Measurements from ENCODE around the gene CYTH2.

The CYTH2 gene

DNA sequence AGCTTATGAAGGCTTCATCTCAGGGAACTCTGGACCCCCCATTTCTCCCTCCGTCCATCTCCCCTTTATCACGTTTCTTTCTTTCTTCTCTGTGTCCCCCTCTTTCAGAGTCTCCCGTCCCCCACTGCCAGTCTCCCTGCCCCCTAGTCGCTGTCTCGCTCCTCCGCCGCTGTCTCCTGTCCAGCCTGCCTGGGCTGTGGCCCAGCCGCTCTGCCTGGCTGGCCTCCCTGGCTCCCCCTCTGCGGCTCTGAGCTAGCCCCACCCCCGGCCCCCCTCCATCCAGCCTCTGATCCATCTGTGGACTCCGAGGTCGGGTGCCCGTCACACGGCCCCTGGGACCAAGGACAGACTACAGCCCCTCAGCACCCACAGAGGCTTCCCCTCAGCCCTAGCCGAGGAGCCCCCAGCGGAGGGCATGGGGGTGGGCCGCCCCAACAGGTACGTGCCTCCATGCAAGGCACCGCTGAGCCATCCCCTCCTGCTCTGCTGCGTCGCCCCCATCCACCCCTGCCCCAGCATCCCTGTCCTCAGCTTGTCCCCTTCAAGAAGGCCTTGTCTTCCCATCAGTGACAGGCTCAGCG lies 14.9 kb upstream of the CYTH2 start:
- TF ChIP-seq ZFX (IDR thresholded peaks at IDR 0.05; ENCODE audit: borderline replicate concordance) = no peak
- TF ChIP-seq, protein P1, sequence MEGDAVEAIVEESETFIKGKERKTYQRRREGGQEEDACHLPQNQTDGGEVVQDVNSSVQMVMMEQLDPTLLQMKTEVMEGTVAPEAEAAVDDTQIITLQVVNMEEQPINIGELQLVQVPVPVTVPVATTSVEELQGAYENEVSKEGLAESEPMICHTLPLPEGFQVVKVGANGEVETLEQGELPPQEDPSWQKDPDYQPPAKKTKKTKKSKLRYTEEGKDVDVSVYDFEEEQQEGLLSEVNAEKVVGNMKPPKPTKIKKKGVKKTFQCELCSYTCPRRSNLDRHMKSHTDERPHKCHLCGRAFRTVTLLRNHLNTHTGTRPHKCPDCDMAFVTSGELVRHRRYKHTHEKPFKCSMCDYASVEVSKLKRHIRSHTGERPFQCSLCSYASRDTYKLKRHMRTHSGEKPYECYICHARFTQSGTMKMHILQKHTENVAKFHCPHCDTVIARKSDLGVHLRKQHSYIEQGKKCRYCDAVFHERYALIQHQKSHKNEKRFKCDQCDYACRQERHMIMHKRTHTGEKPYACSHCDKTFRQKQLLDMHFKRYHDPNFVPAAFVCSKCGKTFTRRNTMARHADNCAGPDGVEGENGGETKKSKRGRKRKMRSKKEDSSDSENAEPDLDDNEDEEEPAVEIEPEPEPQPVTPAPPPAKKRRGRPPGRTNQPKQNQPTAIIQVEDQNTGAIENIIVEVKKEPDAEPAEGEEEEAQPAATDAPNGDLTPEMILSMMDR (IDR thresholded peaks at IDR 0.05) = no peak
- H3K27ac ChIP-seq = no peak overlapping the region

DNA sequence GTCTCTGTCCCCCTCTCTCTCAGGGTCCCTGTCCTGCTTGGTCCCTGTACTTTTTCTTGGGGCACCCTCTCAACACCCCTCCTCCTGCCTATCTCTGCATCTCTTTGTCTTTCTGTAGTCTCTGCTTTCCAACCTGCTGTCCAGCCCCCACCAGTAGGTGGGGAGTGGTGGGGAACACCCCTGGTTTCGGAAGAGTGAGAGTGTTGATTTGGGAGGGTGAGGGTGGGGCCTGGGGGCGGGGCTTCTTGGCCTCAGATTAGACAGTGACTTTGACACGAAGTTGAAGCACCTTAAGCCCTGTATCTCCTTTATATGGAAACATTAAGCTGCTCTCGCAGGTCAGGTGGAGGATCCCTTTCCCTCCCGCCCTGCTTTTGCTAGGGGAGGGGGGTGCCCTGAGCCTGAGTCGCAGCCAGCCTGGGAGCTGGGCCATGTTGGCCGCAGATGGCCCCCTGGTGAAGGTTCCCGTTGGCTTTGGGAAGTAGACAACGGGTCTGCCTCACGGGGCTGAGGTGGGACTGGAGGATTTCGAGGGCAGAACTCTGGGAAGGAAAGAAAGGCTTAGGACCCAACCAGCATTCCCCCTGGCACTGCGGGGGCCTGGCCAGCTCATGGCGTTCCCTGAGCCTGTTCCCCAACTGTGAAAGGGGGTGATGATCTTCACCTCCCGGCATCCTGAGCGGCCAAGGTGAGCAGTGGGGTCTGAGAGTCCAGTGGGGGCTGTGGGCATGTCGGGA lies 13.8 kb upstream of the CYTH2 start, which contains the start of gene KCNJ14:
Gene KCNJ14, plus strand, starts transcription at position 404 of the 737 bp plus-strand sequence. CDS start 6,151 bp downstream, outside the sequence.
- TF ChIP-seq, protein P1 (IDR thresholded peaks at IDR 0.05) = no peak
- no peak for TF ChIP-seq ZFX (IDR thresholded peaks at IDR 0.05; ENCODE audit: borderline replicate concordance)
- no peak within 1 kb of the TSS for H3K27ac ChIP-seq

DNA sequence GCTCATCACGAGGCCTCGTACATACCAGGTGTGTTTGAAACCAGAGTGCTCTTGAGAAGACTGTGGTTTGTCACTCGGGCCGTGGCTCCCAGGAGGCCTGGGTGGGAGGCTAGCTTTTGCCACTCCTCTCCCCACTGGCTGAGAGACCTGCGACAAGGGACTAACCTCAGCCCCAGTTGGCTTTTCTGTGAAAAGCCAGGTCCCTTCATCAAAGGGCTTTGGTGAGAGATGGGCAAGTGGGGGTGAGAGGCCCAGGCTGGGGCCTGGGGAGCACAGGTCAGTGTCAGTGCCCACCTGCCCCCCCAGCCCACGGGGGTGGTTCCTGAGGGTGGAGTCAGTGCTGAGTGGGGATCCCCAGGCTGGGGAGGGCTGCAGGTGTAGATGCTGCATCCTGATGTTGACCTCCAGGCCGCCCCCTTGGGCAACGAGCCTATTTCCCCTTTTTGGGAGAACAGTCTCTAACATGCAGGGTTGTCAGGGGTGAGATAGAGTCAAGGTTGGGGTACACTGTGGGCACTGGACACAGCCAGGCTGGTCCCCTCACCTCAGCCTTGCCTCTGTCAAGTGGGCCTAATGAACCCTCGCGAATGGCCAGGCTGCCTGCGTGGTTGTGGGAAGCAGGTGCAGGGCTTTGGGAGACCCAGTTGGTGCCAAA lies 13.1 kb upstream of the CYTH2 start:
- TF ChIP-seq, protein P1 (IDR thresholded peaks at IDR 0.05) = no peak
- TF ChIP-seq ZFX (IDR thresholded peaks at IDR 0.05; ENCODE audit: borderline replicate concordance) = no peak
- no peak overlapping the region for H3K27ac ChIP-seq

DNA sequence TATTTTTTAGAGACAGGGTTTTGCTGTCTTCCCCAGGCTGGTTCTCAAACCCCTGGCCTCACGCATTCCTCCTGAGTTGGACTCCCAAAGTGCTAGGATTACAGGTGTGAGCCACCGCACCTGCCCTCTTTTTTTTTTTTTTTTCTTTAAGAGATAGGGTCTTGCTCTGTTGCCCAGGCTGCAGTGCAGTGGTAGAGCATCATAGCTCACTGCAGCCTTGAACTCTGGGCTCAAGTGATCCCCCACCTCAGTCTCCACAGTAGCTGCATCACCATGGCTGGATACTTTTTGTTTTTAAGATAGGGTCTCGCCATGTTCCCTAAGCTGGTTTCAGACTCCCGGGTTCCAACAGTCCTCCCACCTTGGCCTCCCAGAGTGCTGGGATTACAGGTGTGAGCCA lies 12.3 kb upstream of the CYTH2 start:
- TF ChIP-seq, protein P1 (IDR thresholded peaks at IDR 0.05) = no peak
- TF ChIP-seq ZFX (IDR thresholded peaks at IDR 0.05; ENCODE audit: borderline replicate concordance) = no peak
- no peak overlapping the region for H3K27ac ChIP-seq

DNA sequence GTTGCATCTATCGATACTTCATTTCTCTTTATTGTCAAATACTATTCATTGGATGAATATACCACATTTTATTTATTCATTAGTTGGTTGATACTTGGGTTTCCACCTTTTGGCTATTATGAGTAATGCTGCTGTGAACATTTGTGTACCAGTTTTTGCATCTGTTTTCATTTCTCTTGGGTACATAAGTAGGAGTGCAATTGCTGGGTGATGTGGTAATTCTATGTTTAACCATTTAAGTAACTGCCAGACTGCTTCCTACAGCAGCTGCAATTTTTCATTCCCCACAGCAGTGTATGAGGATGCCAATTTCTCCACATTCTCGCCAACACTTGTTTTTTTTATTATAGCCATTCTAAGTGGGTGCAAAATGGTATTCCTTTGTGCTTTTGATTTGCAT lies 11.2 kb upstream of the CYTH2 start:
- TF ChIP-seq, protein P1 (IDR thresholded peaks at IDR 0.05) = no peak
- no peak for TF ChIP-seq ZFX (IDR thresholded peaks at IDR 0.05; ENCODE audit: borderline replicate concordance)
- no peak overlapping the region for H3K27ac ChIP-seq

DNA sequence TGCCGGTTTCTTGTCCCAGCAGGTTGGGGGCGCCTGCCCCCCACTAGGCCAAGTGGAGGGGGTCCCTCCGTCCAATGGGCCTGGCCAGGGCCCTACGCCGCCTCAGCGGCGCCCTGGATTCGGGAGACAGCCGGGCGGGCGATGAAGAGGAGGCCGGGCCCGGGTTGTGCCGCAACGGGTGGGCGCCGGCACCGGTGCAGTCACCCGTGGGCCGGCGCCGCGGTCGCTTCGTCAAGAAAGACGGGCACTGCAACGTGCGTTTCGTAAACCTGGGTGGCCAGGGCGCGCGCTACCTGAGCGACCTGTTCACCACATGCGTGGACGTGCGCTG lies 7.6 kb upstream of the CYTH2 start:
- no peak for TF ChIP-seq ZFX (IDR thresholded peaks at IDR 0.05; ENCODE audit: borderline replicate concordance)
- TF ChIP-seq, protein P1 (IDR thresholded peaks at IDR 0.05) = no peak
- H3K27ac ChIP-seq = no peak overlapping the region
